ENCODE measurements around the gene TUBA8. TPM values are rescaled to one million over a fixed set of nuclear protein-coding genes. Genes with fewer than 3 reads are reported as not detected.

TUBA8 gene
- total RNA-seq, 1 experiment from 2014 or later, result 0.72 TPM

DNA sequence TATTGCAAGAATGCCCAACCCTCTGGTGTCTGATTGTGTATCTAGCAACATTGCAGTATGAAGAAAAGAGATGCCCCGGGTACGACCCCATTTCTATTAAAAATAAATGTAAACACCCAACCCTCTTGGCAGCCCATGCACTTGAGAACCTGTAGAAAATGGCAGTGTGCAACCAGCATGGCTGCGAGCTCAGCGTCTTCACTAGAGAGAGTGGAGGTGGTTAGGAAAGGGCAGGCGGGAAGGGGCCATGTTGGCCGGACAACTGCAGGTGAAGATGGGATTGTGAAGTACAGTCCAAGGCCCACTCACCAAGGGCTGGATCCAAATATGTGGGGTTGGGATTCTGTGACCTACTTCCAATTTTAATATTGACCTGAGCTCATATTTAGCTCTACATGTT is 16.9 kb upstream of the TUBA8 start (continued):
- TF ChIP-seq, protein P1, sequence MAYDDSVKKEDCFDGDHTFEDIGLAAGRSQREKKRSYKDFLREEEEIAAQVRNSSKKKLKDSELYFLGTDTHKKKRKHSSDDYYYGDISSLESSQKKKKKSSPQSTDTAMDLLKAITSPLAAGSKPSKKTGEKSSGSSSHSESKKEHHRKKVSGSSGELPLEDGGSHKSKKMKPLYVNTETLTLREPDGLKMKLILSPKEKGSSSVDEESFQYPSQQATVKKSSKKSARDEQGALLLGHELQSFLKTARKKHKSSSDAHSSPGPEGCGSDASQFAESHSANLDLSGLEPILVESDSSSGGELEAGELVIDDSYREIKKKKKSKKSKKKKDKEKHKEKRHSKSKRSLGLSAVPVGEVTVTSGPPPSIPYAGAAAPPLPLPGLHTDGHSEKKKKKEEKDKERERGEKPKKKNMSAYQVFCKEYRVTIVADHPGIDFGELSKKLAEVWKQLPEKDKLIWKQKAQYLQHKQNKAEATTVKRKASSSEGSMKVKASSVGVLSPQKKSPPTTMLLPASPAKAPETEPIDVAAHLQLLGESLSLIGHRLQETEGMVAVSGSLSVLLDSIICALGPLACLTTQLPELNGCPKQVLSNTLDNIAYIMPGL (CRISPR knock-in tag; IDR thresholded peaks at IDR 0.05), result no peak
- TF ChIP-seq, protein P2, sequence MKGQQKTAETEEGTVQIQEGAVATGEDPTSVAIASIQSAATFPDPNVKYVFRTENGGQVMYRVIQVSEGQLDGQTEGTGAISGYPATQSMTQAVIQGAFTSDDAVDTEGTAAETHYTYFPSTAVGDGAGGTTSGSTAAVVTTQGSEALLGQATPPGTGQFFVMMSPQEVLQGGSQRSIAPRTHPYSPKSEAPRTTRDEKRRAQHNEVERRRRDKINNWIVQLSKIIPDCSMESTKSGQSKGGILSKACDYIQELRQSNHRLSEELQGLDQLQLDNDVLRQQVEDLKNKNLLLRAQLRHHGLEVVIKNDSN (CRISPR knock-in tag; IDR thresholded peaks at IDR 0.05), result no peak
- TF ChIP-seq, protein P3, sequence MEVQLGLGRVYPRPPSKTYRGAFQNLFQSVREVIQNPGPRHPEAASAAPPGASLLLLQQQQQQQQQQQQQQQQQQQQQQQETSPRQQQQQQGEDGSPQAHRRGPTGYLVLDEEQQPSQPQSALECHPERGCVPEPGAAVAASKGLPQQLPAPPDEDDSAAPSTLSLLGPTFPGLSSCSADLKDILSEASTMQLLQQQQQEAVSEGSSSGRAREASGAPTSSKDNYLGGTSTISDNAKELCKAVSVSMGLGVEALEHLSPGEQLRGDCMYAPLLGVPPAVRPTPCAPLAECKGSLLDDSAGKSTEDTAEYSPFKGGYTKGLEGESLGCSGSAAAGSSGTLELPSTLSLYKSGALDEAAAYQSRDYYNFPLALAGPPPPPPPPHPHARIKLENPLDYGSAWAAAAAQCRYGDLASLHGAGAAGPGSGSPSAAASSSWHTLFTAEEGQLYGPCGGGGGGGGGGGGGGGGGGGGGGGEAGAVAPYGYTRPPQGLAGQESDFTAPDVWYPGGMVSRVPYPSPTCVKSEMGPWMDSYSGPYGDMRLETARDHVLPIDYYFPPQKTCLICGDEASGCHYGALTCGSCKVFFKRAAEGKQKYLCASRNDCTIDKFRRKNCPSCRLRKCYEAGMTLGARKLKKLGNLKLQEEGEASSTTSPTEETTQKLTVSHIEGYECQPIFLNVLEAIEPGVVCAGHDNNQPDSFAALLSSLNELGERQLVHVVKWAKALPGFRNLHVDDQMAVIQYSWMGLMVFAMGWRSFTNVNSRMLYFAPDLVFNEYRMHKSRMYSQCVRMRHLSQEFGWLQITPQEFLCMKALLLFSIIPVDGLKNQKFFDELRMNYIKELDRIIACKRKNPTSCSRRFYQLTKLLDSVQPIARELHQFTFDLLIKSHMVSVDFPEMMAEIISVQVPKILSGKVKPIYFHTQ (CRISPR knock-in tag; IDR thresholded peaks at IDR 0.05), result no peak
- TF ChIP-seq, protein P4, sequence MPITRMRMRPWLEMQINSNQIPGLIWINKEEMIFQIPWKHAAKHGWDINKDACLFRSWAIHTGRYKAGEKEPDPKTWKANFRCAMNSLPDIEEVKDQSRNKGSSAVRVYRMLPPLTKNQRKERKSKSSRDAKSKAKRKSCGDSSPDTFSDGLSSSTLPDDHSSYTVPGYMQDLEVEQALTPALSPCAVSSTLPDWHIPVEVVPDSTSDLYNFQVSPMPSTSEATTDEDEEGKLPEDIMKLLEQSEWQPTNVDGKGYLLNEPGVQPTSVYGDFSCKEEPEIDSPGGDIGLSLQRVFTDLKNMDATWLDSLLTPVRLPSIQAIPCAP (CRISPR knock-in tag; IDR thresholded peaks at IDR 0.05), result no peak
- no peak for TF ChIP-seq TEAD1 (CRISPR knock-in tag; IDR thresholded peaks at IDR 0.05)

DNA sequence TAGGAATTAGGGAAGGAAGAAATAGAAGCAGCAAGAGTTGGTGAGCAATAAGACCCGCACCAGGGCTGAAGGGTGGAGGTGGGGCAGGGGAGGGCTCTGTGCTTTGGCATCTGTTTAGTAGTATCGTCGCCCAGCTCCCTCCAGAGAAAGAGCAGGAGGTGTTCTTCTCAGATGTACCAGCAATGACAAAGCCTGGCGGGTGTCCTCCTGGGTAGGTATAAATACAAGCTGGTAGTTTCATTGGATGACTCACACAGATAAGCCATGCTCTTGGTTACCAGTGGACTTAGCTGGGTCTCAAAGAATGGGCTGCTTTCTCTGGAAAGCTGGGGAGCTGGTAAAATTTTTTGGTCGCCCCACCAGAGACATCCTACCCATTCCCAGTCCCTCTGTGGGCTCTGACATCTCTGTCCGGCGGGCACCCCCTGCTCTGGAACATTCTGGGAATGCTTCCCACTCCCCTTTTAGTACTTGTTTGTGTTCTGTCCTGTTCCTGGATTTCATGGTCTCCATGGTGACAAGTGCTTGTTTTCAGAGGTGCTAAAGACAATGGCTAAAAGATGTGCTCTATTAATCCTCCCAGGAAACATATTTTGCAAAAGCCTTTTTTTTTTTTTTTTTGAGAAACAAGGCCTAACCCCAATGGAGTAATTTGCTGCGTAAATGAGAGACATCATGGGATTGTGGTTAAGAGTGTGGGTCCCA is 15.4 kb upstream of the TUBA8 start:
- Mint-ChIP-seq H3K4me1 (no peaks in the 10 kb centered on the region), H3K36me3 (peaks cover 23% of the 10 kb centered on the region), H3K27me3 (ENCODE audit: low read depth) (no peaks in the 10 kb centered on the region), H3K4me3 (no peak overlapping the region), H3K27ac (no peak overlapping the region), H3K9me3 (peaks cover 3% of the 10 kb centered on the region; the same call in 1 of the 2 replicates)
- DNase-seq (ENCODE audit: low spot score) (no peak), ATAC-seq (no peak)
- POLR2A ChIA-PET, result no interaction called here
- CTCF ChIA-PET, result interaction anchor here (1.9 kb wide), 1 partner anchor 19 kb away, joined by 4 read pairs; no protein-coding TSS in a partner anchor
- TF ChIP-seq FOXK1 (CRISPR knock-in tag; IDR thresholded peaks at IDR 0.05), result no peak
- no peak for TF ChIP-seq SMAD3 (CRISPR knock-in tag; IDR thresholded peaks at IDR 0.05; ENCODE audit: borderline replicate concordance)
- TF ChIP-seq ZNF232 (CRISPR knock-in tag; IDR thresholded peaks at IDR 0.05), result no peak
- TF ChIP-seq, protein P5, sequence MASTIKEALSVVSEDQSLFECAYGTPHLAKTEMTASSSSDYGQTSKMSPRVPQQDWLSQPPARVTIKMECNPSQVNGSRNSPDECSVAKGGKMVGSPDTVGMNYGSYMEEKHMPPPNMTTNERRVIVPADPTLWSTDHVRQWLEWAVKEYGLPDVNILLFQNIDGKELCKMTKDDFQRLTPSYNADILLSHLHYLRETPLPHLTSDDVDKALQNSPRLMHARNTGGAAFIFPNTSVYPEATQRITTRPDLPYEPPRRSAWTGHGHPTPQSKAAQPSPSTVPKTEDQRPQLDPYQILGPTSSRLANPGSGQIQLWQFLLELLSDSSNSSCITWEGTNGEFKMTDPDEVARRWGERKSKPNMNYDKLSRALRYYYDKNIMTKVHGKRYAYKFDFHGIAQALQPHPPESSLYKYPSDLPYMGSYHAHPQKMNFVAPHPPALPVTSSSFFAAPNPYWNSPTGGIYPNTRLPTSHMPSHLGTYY (CRISPR knock-in tag; IDR thresholded peaks at IDR 0.05), result no peak
- no peak for TF ChIP-seq TEAD4 (CRISPR knock-in tag; IDR thresholded peaks at IDR 0.05)
- TF ChIP-seq ZNF138 (CRISPR knock-in tag; conservative IDR thresholded peaks at IDR 0.05), result no peak
- TF ChIP-seq CREB1 (CRISPR knock-in tag; IDR thresholded peaks at IDR 0.05), result no peak
- no peak for TF ChIP-seq ZNF423 (CRISPR knock-in tag; IDR thresholded peaks at IDR 0.05)
- no peak for TF ChIP-seq RORB (CRISPR knock-in tag; IDR thresholded peaks at IDR 0.05)
- TF ChIP-seq ZNF263 (CRISPR knock-in tag; IDR thresholded peaks at IDR 0.05; ENCODE audit: low read depth), result no peak
- no peak for TF ChIP-seq SOX15 (CRISPR knock-in tag; IDR thresholded peaks at IDR 0.05)
- TF ChIP-seq MXD4 (CRISPR knock-in tag; IDR thresholded peaks at IDR 0.05; ENCODE audit: borderline replicate concordance), result no peak
